ENCODE results near the gene OTOP2.

Gene OTOP2

GRCh38 chr17:74922172-74922571, 1.9 kb upstream of the OTOP2 start:
- H3K36me3 ChIP-seq: no peaks in the 10 kb centered on the region
- H3K27me3 ChIP-seq (ENCODE audit: insufficient read depth, low read depth, severe bottlenecking): peaks cover 23% of the 10 kb centered on the region
- DNase-seq: no peak
- peak overlapping the region; percentile 60; the same call in 1 of the 2 replicates for H3K4me3 ChIP-seq (ENCODE audit: low read depth, low read length)
- no peak overlapping the region for H3K27ac ChIP-seq
- no peak for TF ChIP-seq CTCF (IDR thresholded peaks at IDR 0.05; ENCODE audit: low read depth, low read length)
- H3K9me3 ChIP-seq (ENCODE audit: severe bottlenecking): no peaks in the 10 kb centered on the region

GRCh38 chr17:74922694-74923537, 1.2 kb upstream of the OTOP2 start, which contains the start of gene USH1G:
TSS of gene USH1G (minus strand) at chr17:74923255. CDS start at chr17:74923073, 182 bp downstream.
- Histone ChIP-seq H3K9me3 (ENCODE audit: severe bottlenecking) (no peaks in the 10 kb centered on the region), H3K4me3 (ENCODE audit: low read depth, low read length) (peak within 1 kb of the TSS; percentile 60), H3K27ac (no peak within 1 kb of the TSS), H3K27me3 (ENCODE audit: insufficient read depth, low read depth, severe bottlenecking) (peaks cover 23% of the 10 kb centered on the region), H3K36me3 (no peaks in the 10 kb centered on the region)
- TF ChIP-seq CTCF (IDR thresholded peaks at IDR 0.05; ENCODE audit: low read depth, low read length): no peak
- peak; percentile 50 for DNase-seq

GRCh38 chr17:74923538-74924249, 379 bp upstream of the OTOP2 start:
- TF ChIP-seq CTCF (IDR thresholded peaks at IDR 0.05; ENCODE audit: low read depth, low read length): peak; percentile 94
- Histone ChIP-seq H3K9me3 (ENCODE audit: severe bottlenecking) (no peaks in the 10 kb centered on the region), H3K36me3 (no peaks in the 10 kb centered on the region), H3K27ac (no peak overlapping the region), H3K27me3 (ENCODE audit: insufficient read depth, low read depth, severe bottlenecking) (peaks cover 23% of the 10 kb centered on the region), H3K4me3 (ENCODE audit: low read depth, low read length) (peak overlapping the region; percentile 60)
- DNase-seq: peak; percentile 84

GRCh38 chr17:74925242-74925641, 1.2 kb downstream of the OTOP2 start:
- TF ChIP-seq CTCF (IDR thresholded peaks at IDR 0.05; ENCODE audit: low read depth, low read length): no peak
- Histone ChIP-seq H3K27me3 (ENCODE audit: insufficient read depth, low read depth, severe bottlenecking) (peaks cover 23% of the 10 kb centered on the region), H3K27ac (no peak overlapping the region), H3K9me3 (ENCODE audit: severe bottlenecking) (no peaks in the 10 kb centered on the region), H3K36me3 (no peaks in the 10 kb centered on the region), H3K4me3 (ENCODE audit: low read depth, low read length) (no peak overlapping the region)
- DNase-seq: no peak

- Histone ChIP-seq H3K27ac (no peak overlapping the region), H3K4me3 (ENCODE audit: low read depth, low read length) (no peak overlapping the region), H3K27me3 (ENCODE audit: insufficient read depth, low read depth, severe bottlenecking) (peaks cover 17% of the 10 kb centered on the region), H3K36me3 (no peaks in the 10 kb centered on the region), H3K9me3 (ENCODE audit: severe bottlenecking) (no peaks in the 10 kb centered on the region)
- no peak for DNase-seq
- TF ChIP-seq CTCF (IDR thresholded peaks at IDR 0.05; ENCODE audit: low read depth, low read length): no peak
These were observed 4.7 kb downstream of the OTOP2 start for GRCh38 chr17:74928786-74929185.

Measured in WERI-Rb-1 (cell line).